Keratinocyte (primary cell): ENCODE measurements around the gene EIF3D.

Source experiments
- CTCF ChIP-seq, 3 experiments: IDR thresholded peaks in 1 of 3; conservative IDR thresholded peaks in 1 of 3; optimal IDR thresholded peaks in 1 of 3; 2 replicates in 2 of 3; 3 replicates in 1 of 3; pipeline versions ENCODE3 to v1.5.1; 2011; ENCODE audit warnings: low read length in 3 of 3, mild to moderate bottlenecking in 3 of 3, moderate library complexity in 2 of 3, control low read depth in 1 of 3, inconsistent platforms in 1 of 3; ENCODE audit not compliant: insufficient read depth in 2 of 3; ENCODE audit errors: extremely low read depth in 1 of 3
- EZH2 ChIP-seq: IDR thresholded peaks from one replicate; pipeline ENCODE4 v1.6.1; 2012; ENCODE audit warnings: inconsistent platforms, mild to moderate bottlenecking, low read length, moderate library complexity

GRCh38 chr22:36544107-36544620 is 15.2 kb upstream of the EIF3D start:
- TF ChIP-seq CTCF (optimal IDR thresholded peaks at IDR 0.05 in 1 of 3, IDR thresholded peaks at IDR 0.05 in 1 of 3, conservative IDR thresholded peaks at IDR 0.05 in 1 of 3; ENCODE audit: extremely low read depth in 1 of 3, insufficient read depth in 2 of 3, low read length in 3 of 3), result no peak
- no peak for TF ChIP-seq EZH2
